HepG2 (cell line): Measurements from ENCODE around the gene DOCK3. TPM values are rescaled to one million over a fixed set of nuclear protein-coding genes. Genes with fewer than 3 reads are reported as not detected.
A peak's percentile ranks its signal among the peaks of the same experiment; 100 is the strongest.

Experiments used
- ATAC-seq: fragments of 200-7000 bp; cut with Tn5 transposase; 3 replicates; pipeline ENCODE4 v1.9.1; 2020; ENCODE audit warnings: mild to moderate bottlenecking, moderate library complexity
- BruUV-seq: library from RNA; stranded (reverse); fragments of 400-500 nt; replicated peaks from 2 replicates; lab custom pipeline; 2021; lab: Mats Ljungman, UMichigan
- CTCF ChIA-PET: fragments of 300-600 bp; formaldehyde crosslinking; extraction: SDS; loops from one replicate; lab custom pipeline; 2021; ENCODE audit warnings: low total read pairs, inconsistent platforms, low intra/inter-chr PET ratio; lab: Yijun Ruan, JAX
- POLR2A ChIA-PET: fragments of 350-600 bp; sonication (Branson Sonifier 250); formaldehyde crosslinking; loops from one replicate; lab custom pipeline; 2020; ENCODE audit warnings: antibody characterized with exemption, inconsistent platforms; lab: Yijun Ruan, JAX
- DNase-seq: peaks from one replicate; pipeline ENCODE4 v3.0.0-alpha.2; 2015; ENCODE audit warnings: low spot score
- FAIRE-seq: peaks from 3 replicates; lab custom pipeline; 2011; peaks lifted over from hg19 to GRCh38; lab: Jason Lieb, UNC
- H2AFZ ChIP-seq: one replicate; pipeline ENCODE4 v1.6.1; 2011; ENCODE audit warnings: low read length, inconsistent platforms
- H3K27ac ChIP-seq: fragments of 300-600 bp; 3 replicates; pipeline ENCODE4 v1.8.0; 2011; ENCODE audit warnings: mixed run types, mild to moderate bottlenecking, mixed read lengths, low read length, inconsistent platforms; ENCODE audit not compliant: insufficient read depth; ENCODE audit errors: extremely low read length
- H3K27me3 ChIP-seq, 2 experiments: fragments of 200-600 bp in 1 of 2; 2 replicates in 1 of 2; 3 replicates in 1 of 2; pipeline versions ENCODE4 v1.6.0 to v1.8.0; 2011; ENCODE audit warnings: low read length in 2 of 2, mild to moderate bottlenecking in 2 of 2, moderate library complexity in 2 of 2, inconsistent platforms in 1 of 2; ENCODE audit not compliant: insufficient read depth in 2 of 2, control insufficient read depth in 1 of 2
- H3K36me3 ChIP-seq, 2 experiments: fragments of 200-600 bp in 1 of 2; replicated peaks in 1 of 2; 2 replicates in 1 of 2; 3 replicates in 1 of 2; pipeline versions ENCODE4 v1.5.1 to v1.8.0; 2011; ENCODE audit warnings: low read length in 2 of 2, inconsistent platforms in 1 of 2; ENCODE audit not compliant: insufficient read depth in 2 of 2, control insufficient read depth in 1 of 2
- H3K4me1 ChIP-seq: 2 replicates; pipeline ENCODE4 v1.5.1; 2012; ENCODE audit warnings: low read length, inconsistent platforms; ENCODE audit not compliant: insufficient read depth
- H3K4me2 ChIP-seq: 2 replicates; pipeline ENCODE4 v1.6.0; 2011; ENCODE audit warnings: low read depth, low read length, inconsistent platforms
- H3K4me3 ChIP-seq, 3 experiments: fragments of 200-600 bp in 1 of 3; sonication (generic), shearing (Covaris generic) in 1 of 3; replicated peaks in 1 of 3; 2 replicates each; pipeline ENCODE4 v1.5.1; 2011 to 2016; ENCODE audit warnings: low read length in 3 of 3, inconsistent platforms in 2 of 3, low read depth in 2 of 3, mild to moderate bottlenecking in 2 of 3, control low read depth in 1 of 3, mixed read lengths in 1 of 3; ENCODE audit not compliant: insufficient read depth in 1 of 3
- H3K79me2 ChIP-seq: one replicate; pipeline ENCODE4 v1.6.1; 2011; ENCODE audit warnings: low read length, inconsistent platforms; ENCODE audit not compliant: insufficient read depth
- H3K9ac ChIP-seq: 2 replicates; pipeline ENCODE4 v1.6.0; 2011; ENCODE audit warnings: mild to moderate bottlenecking, low read depth, low read length, inconsistent platforms; ENCODE audit not compliant: insufficient read depth
- H3K9me3 ChIP-seq: 2 replicates; pipeline ENCODE4 v1.5.1; 2012; ENCODE audit warnings: mild to moderate bottlenecking, low read length
- H4K20me1 ChIP-seq: 2 replicates; pipeline ENCODE4 v1.6.0; 2011; ENCODE audit warnings: inconsistent platforms, mild to moderate bottlenecking, low read length, moderate library complexity; ENCODE audit not compliant: insufficient read depth
- NPAS2 ChIP-seq: sonication (generic); formaldehyde crosslinking; IDR thresholded peaks from 2 replicates; pipeline ENCODE4 v1.8.0; 2022; ENCODE audit warnings: mild to moderate bottlenecking, missing genetic modification reagents, borderline replicate concordance
- NR2F6 ChIP-seq, 2 experiments: IDR thresholded peaks; 2 replicates each; pipeline ENCODE4 v1.6.1; 2016; ENCODE audit warnings: antibody characterized with exemption in 1 of 2, mild to moderate bottlenecking in 1 of 2
- whole genome bisulfite sequencing: methylation state at CpG from one replicate; pipeline ENCODE4 v1.1.6; 2017; ENCODE audit warnings: low lambda C conversion rate; 5-methylcytosine and 5-hydroxymethylcytosine counted together
- in situ Hi-C: cut with HindIII; loops from 2 replicates; pipeline ENCODE4 v1.10.0; 2017; ENCODE audit warnings: low pct_unique_long_range_greater_than_20kb; ENCODE audit not compliant: extremely low pct_ligation_motif_present
- intact Hi-C: fragments of 100-400 bp; cut with micrococcal nuclease; formaldehyde crosslinking; loops from one replicate; pipeline ENCODE4 v1.10.0; 2022; ENCODE audit not compliant: unreplicated experiment
- polyA plus RNA-seq, 8 experiments: library from polyadenylated mRNA; depleted of rRNA in 3 of 8; stranded (reverse) in 7 of 8; unstranded in 1 of 8; fragments of >200 nt; fragmentation: Illumina TruSeq in 4 of 8; extraction: Trizol in 4 of 8; gene quantifications; 2 replicates each; pipeline versions ENCODE4 v1.2.1 to v1.2.3, GENCODE V29; 2011 to 2016; ENCODE audit warnings: low read depth in 4 of 8, missing spikeins in 1 of 8, mixed read lengths in 1 of 8; ENCODE audit not compliant: insufficient read depth in 1 of 8
- total RNA-seq, 5 experiments: library from RNA; depleted of rRNA; stranded (reverse); fragments of >200 nt; fragmentation: Illumina TruSeq; extraction: Trizol; gene quantifications; 2 replicates each; pipeline ENCODE4 v1.2.3, GENCODE V29; 2016; ENCODE audit warnings: low read depth in 1 of 5
- TF ChIP-seq, protein P1 (sequence below): sonication (generic); formaldehyde crosslinking; IDR thresholded peaks from 2 replicates; pipeline ENCODE4 v1.9.0; 2022; ENCODE audit warnings: low read depth, missing genetic modification reagents
- TF ChIP-seq, protein P2 (sequence below): sonication (generic); formaldehyde crosslinking; IDR thresholded peaks from 2 replicates; pipeline ENCODE4 v1.5.0; 2020; ENCODE audit warnings: mild to moderate bottlenecking, missing genetic modification reagents, moderate library complexity

DOCK3 gene
- total and polyA plus RNA-seq, 2 of the 13 experiments (the other 11 are each of a cell fraction or from before 2014, with no cell fraction given), result not detected

DNA sequence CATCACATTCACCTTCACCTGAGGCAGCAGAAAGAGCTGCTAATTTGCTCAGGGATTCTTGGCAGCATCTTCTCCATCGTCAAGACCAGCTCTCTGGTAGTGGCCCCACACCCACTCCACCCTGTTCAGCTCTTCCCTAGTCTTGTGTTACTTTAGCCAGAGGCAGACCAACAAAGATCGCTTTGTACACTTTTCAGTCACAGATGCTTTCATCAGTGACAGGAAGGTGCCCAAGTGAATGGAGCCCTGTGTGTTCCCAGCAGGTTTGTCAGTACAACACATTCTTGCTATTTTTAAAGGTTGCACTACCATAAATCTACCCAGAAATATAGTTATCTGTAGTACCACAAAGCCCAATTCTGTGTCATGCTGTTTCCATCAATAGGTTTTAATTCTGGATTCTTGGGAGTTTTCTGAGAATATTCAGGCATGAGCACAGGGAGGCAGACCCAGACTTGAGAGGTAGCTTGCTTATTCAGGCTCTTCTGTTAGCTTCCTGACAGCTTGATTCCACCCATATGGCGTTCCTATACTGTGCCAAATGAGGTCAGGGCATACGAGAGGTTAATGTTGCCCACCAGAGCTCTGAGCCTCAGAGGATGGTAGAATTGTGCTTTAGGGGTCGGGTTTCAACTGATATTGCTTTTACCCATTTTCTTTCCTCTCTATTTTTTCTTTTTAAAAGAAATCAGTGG lies 600.5 kb downstream of the DOCK3 start (continued):
- TF ChIP-seq, protein P1, sequence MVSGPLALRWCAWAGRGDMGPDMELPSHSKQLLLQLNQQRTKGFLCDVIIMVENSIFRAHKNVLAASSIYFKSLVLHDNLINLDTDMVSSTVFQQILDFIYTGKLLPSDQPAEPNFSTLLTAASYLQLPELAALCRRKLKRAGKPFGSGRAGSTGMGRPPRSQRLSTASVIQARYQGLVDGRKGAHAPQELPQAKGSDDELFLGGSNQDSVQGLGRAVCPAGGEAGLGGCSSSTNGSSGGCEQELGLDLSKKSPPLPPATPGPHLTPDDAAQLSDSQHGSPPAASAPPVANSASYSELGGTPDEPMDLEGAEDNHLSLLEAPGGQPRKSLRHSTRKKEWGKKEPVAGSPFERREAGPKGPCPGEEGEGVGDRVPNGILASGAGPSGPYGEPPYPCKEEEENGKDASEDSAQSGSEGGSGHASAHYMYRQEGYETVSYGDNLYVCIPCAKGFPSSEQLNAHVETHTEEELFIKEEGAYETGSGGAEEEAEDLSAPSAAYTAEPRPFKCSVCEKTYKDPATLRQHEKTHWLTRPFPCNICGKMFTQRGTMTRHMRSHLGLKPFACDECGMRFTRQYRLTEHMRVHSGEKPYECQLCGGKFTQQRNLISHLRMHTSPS, result no peak
- TF ChIP-seq NR2F6 (IDR thresholded peaks at IDR 0.05) (no peak), NR2F6 (CRISPR knock-in tag; IDR thresholded peaks at IDR 0.05) (no peak)

GRCh38 chr3:51276046-51276445 lies 601.3 kb downstream of the DOCK3 start:
- intact Hi-C loops (no loop called here), in situ Hi-C loops (no loop called here)
- ATAC-seq (no peak), DNase-seq (no peak), FAIRE-seq (no peak)
- no TSS peak for BruUV-seq
- POLR2A ChIA-PET, result no interaction called here
- no peaks in the 10 kb centered on the region for H3K79me2 ChIP-seq
- H3K9me3 ChIP-seq, result no peaks in the 10 kb centered on the region
- no peak overlapping the region for H2AFZ ChIP-seq
- no peak overlapping the region for H3K27ac ChIP-seq
- no peaks in the 10 kb centered on the region for H4K20me1 ChIP-seq
- H3K9ac ChIP-seq, result no peak overlapping the region
- CTCF ChIA-PET, result no interaction called here
- peaks cover 0 to 5% of the 10 kb centered on the region in 2 experiments; a peak in 1 of 5 replicates for H3K27me3 ChIP-seq
- 0% methylated on average over 1 of the region's 1 CpG for WGBS
- no peaks in the 10 kb centered on the region for H3K4me1 ChIP-seq
- no peak overlapping the region for H3K4me2 ChIP-seq
- H3K36me3 ChIP-seq, result no peaks in the 10 kb centered on the region
- no peak for TF ChIP-seq NPAS2
- TF ChIP-seq, protein P2, sequence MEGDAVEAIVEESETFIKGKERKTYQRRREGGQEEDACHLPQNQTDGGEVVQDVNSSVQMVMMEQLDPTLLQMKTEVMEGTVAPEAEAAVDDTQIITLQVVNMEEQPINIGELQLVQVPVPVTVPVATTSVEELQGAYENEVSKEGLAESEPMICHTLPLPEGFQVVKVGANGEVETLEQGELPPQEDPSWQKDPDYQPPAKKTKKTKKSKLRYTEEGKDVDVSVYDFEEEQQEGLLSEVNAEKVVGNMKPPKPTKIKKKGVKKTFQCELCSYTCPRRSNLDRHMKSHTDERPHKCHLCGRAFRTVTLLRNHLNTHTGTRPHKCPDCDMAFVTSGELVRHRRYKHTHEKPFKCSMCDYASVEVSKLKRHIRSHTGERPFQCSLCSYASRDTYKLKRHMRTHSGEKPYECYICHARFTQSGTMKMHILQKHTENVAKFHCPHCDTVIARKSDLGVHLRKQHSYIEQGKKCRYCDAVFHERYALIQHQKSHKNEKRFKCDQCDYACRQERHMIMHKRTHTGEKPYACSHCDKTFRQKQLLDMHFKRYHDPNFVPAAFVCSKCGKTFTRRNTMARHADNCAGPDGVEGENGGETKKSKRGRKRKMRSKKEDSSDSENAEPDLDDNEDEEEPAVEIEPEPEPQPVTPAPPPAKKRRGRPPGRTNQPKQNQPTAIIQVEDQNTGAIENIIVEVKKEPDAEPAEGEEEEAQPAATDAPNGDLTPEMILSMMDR (CRISPR knock-in tag), result 0 out of 2 replicates have a peak, but pooled peaks have one; percentile 4
- no peak overlapping the region for H3K4me3 ChIP-seq
